Right lobe of liver (tissue), 6 donors: Measurements from ENCODE around the gene VAX1. TPM values are rescaled to one million over a fixed set of nuclear protein-coding genes. Genes with fewer than 3 reads are reported as not detected.

Source experiments
- ATAC-seq, 4 donors: fragments of 200-7000 bp; cut with Tn5 transposase; one replicate each; pipeline ENCODE4 v1.9.1; 2020; ENCODE audit warnings: mild to moderate bottlenecking in 4 of 4, moderate library complexity in 4 of 4
- DNase-seq, 3 donors: peaks; one replicate each; pipeline ENCODE4 v3.0.0-alpha.2; 2020
- H3K27ac ChIP-seq, 3 donors: fragments of 200-600 bp; one replicate each; pipeline ENCODE4 v1.8.0; 2022
- H3K27me3 ChIP-seq, 2 donors: fragments of 200-600 bp; one replicate each; pipeline ENCODE4 v1.8.0; 2022
- H3K36me3 ChIP-seq, 4 donors: fragments of 200-600 bp; sonication (generic) in 1 of 4; one replicate each; pipeline versions ENCODE4 v1.5.1 to v1.8.0; 2017 to 2022; ENCODE audit warnings: control low read depth in 1 of 4
- H3K4me1 ChIP-seq, 4 donors: fragments of 200-600 bp; sonication (generic) in 1 of 4; one replicate each; pipeline versions ENCODE4 v1.5.1 to v1.8.0; 2017 to 2022; ENCODE audit warnings: control low read depth in 1 of 4
- H3K4me3 ChIP-seq, 3 donors: fragments of 200-600 bp; one replicate each; pipeline ENCODE4 v1.8.0; 2022
- H3K9me3 ChIP-seq, 4 donors: fragments of 200-600 bp; sonication (generic) in 1 of 4; one replicate each; pipeline versions ENCODE4 v1.5.1 to v1.8.0; 2017 to 2022; ENCODE audit warnings: control low read depth in 1 of 4
- POLR2A ChIP-seq: fragments of 450-650 bp; IDR thresholded peaks from one replicate; pipeline ENCODE4 v1.6.1; 2017; ENCODE audit warnings: antibody characterized with exemption, mild to moderate bottlenecking
- WGBS: methylation state at CpG from one replicate; pipeline ENCODE4 v1.1.6; 2018; ENCODE audit warnings: low coverage, low lambda C conversion rate; ENCODE audit not compliant: insufficient coverage; ENCODE audit errors: missing lambda C conversion rate; 5-methylcytosine and 5-hydroxymethylcytosine counted together
- intact Hi-C, 2 donors: fragments of 100-400 bp; cut with DNase I; formaldehyde crosslinking; loops; one replicate each; pipeline versions ENCODE4 v1.11.2 to v1.14.1; 2022
- total RNA-seq, 6 experiments: library from RNA; depleted of rRNA in 2 of 6; stranded (reverse); fragments of >200 nt in 2 of 6; fragmentation: NEBNext Ultra II Directional in 3 of 6; extraction: Animal tissue kit (Norgen Biotek cat#: 25700) in 3 of 6; gene quantifications; one replicate each; pipeline versions ENCODE4 v1.1.0 to v1.2.4, GENCODE V29; 2016 to 2023
- TF ChIP-seq, protein P1 (sequence below), 4 donors: fragments of 200-600 bp in 3 of 4; fragments of 450-650 bp in 1 of 4; IDR thresholded peaks; one replicate each; pipeline versions ENCODE4 v1.5.1 to v1.8.0; 2016 to 2022; ENCODE audit warnings: antibody characterized with exemption in 4 of 4, mild to moderate bottlenecking in 2 of 4
- donor health status: DM: no; HTN: yes; CAD: no.
- donor health status: DM: no; HTN: no; CAD: no.
- donor health status: DM: no; HTN: no; CAD: no.
- donor health status: DM: no; HTN: yes; CAD: no.
- donor health status: DM: no; HTN: yes; CAD: no.

The VAX1 gene
- total RNA-seq, 6 experiments from 2014 or later: not detected

DNA sequence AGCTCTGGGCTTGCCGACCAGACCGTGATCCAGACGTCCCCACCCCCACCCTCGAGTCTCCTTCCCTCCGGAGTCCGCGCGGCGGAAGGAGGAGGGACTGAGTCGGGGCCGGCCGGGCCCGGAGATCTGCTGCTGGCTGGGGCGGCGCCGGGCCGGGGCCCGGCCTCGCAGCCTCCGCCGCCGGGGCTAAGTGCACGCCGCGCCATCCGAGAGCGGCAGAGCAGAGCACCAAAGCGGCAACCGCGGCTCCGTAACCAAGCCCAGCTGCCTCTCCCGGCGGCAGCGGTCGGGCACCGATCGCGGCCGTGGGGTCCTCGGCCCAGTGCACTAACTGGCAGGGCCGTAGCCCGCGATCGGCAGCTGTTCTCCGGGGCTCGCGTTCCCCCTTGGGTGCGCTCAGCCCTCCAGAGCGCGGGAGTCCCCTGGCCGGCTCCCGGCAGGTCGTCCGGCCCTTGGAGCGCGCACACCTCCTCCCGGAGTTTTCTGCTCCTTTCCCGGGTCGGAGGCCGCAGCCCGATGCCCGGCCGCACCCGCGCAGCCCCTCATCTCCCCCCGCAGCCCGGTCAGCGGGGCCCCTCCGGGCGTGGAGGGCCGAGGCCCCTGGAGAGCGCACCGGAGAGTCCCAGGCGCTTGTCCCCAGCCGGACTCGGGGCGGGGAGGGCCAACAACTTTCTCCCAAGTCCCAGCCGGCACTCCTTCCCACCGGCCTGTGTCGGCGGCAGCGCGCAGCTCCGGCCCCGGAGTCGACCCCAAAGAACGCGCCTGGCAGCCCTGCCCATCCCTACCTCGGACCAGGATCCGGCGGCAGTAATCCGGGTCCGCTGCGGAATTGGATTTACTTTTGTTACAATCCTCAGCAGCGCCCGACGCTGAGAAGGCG lies 799 bp downstream of the VAX1 start:
- peaks cover 17 to 48% of the 10 kb centered on the region in 2 donors for H3K27me3 ChIP-seq
- ATAC-seq (peak; percentile 50 to 67 (median 58)), DNase-seq (peak in 2 of 3 donors; percentile 32 to 53)
- peaks cover 0 to 27% (median 3%) of the 10 kb centered on the region in 4 donors for H3K4me1 ChIP-seq
- H3K27ac ChIP-seq: no peak overlapping the region
- no peak for TF ChIP-seq POLR2A
- H3K4me3 ChIP-seq: peak overlapping the region in 1 of 3 donors; percentile 24
- intact Hi-C loops: no loop called here
- 0% methylated on average over 8 of the region's 98 CpGs for WGBS
- H3K9me3 ChIP-seq: no peaks in the 10 kb centered on the region
- no peaks in the 10 kb centered on the region for H3K36me3 ChIP-seq

DNA sequence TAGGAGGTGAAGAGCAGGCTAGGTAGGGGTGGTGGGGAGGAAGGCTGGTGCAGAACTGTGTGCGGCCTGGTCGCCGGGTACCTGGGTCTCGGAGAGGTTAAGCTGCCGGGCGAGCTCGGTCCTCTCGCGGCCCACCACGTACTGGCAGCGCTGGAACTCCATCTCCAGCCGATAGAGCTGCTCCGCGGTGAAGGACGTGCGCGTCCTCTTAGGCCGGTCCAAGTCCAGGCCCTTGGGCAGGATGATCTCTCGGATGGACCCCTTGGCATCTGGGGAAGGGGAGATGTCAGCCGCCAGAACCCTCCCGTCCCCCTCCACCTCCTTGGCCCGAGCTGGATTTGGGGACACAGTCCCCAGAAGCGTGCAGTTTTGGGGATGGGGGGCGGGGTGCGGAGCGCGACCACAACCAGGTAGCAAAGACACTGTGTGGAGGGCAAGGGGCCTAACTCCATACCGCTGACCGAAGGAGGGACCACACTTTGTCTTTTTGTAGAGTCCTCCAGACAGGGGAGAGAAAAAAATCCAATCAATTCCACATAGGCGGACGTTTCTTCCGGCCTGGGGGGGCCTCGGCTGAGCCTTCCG lies 1.6 kb downstream of the VAX1 start:
- peak overlapping the region in 1 of 3 donors; percentile 24 for H3K4me3 ChIP-seq
- peaks cover 24 to 56% of the 10 kb centered on the region in 2 donors for H3K27me3 ChIP-seq
- 7% methylated on average over 9 of the region's 34 CpGs for WGBS

DNA sequence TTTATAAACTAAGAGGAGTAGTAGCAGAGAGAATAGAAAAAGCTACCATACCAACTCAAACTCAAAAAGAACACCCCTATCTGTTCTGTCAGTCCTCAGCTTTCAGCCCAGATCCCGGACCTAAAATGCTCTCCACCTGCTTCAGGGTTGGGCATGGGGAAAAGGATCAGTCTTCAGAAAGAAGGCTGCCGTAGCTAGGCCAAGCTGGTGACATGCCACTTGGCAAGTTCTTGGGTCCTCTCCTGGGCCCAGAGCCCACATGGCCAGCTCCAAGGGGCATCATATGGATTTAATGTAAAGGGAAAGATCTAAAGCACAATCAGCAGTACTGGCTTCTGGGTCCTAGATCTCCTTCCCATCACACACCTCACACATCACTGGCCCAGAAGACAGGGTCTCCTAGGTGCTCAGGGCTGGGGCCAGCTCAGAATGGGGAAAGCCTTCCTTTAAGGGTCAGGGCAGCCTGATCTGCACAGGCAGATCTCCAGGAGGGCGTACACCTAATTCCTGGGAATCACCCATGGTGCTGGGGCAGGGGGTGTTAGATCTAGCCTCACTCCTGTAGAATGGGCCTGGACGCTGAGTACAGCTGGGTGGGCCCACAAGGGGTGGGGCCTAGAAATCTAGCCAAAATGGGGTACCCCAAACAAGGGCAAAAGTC lies 2.5 kb downstream of the VAX1 start:
- Histone ChIP-seq H3K9me3 (no peaks in the 10 kb centered on the region), H3K27me3 (peaks cover 28 to 61% of the 10 kb centered on the region in 2 donors), H3K36me3 (no peaks in the 10 kb centered on the region), H3K4me3 (no peak overlapping the region), H3K4me1 (peaks cover 0 to 31% (median 3%) of the 10 kb centered on the region in 4 donors), H3K27ac (no peak overlapping the region)
- TF ChIP-seq POLR2A: no peak
- TF ChIP-seq, protein P1, sequence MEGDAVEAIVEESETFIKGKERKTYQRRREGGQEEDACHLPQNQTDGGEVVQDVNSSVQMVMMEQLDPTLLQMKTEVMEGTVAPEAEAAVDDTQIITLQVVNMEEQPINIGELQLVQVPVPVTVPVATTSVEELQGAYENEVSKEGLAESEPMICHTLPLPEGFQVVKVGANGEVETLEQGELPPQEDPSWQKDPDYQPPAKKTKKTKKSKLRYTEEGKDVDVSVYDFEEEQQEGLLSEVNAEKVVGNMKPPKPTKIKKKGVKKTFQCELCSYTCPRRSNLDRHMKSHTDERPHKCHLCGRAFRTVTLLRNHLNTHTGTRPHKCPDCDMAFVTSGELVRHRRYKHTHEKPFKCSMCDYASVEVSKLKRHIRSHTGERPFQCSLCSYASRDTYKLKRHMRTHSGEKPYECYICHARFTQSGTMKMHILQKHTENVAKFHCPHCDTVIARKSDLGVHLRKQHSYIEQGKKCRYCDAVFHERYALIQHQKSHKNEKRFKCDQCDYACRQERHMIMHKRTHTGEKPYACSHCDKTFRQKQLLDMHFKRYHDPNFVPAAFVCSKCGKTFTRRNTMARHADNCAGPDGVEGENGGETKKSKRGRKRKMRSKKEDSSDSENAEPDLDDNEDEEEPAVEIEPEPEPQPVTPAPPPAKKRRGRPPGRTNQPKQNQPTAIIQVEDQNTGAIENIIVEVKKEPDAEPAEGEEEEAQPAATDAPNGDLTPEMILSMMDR (IDR thresholded peaks at IDR 0.05): no peak
- intact Hi-C loops: no loop called here
- DNase-seq: no peak
- ATAC-seq: no peak
- 89% methylated on average over 2 of the region's 4 CpGs for WGBS

More for the DNA sequence above, 1.6 kb downstream of the VAX1 start:
- TF ChIP-seq, protein P1 (IDR thresholded peaks at IDR 0.05): no peak
- no peak for TF ChIP-seq POLR2A
- Histone ChIP-seq H3K4me1 (peaks cover 0 to 27% (median 3%) of the 10 kb centered on the region in 4 donors), H3K36me3 (no peaks in the 10 kb centered on the region), H3K27ac (no peak overlapping the region), H3K9me3 (no peaks in the 10 kb centered on the region)
- ATAC-seq (no peak), DNase-seq (no peak)
- intact Hi-C loops: no loop called here

DNA sequence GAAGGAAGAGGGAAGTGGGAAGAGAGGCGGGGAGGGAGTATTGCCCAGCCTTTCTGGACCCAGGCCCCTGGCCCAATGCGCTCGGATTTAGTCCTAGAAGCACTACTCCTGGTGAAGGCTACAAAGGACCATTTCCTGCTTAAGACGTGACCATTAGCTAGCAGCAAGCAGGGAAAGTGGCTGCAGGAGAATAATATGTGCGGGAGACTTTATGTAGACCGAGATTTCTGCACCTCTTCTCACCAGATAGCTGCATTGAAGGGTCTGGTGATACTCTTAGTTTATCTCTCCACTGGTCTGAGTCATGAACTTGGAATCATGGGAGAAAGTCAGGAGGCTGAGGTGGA lies 3.1 kb downstream of the VAX1 start:
- TF ChIP-seq, protein P1 (IDR thresholded peaks at IDR 0.05): no peak
- TF ChIP-seq POLR2A: no peak
- WGBS: 76% methylated on average over 5 of the region's 6 CpGs
- ATAC-seq (no peak), DNase-seq (no peak)
- Histone ChIP-seq H3K36me3 (no peaks in the 10 kb centered on the region), H3K4me1 (peaks cover 0 to 31% (median 3%) of the 10 kb centered on the region in 4 donors), H3K9me3 (no peaks in the 10 kb centered on the region), H3K27me3 (peaks cover 22 to 55% of the 10 kb centered on the region in 2 donors), H3K27ac (no peak overlapping the region), H3K4me3 (no peak overlapping the region)
- intact Hi-C loops: no loop called here
